HG02678 (cell line): ENCODE results near the gene PIRT.

Source experiments
- ATAC-seq: cut with Tn5 transposase; IDR thresholded peaks from one replicate; pipeline ENCODE4 v1.9.1; 2021; ENCODE audit warnings: mild to moderate bottlenecking, moderate library complexity; ENCODE audit not compliant: unreplicated experiment

The PIRT gene

GRCh38 chr17:10790491-10791401 lies 47.1 kb downstream of the PIRT start:
- ATAC-seq, result no peak

- no peak for ATAC-seq
Measured at GRCh38 chr17:10789694-10790271, 48.1 kb downstream of the PIRT start.

GRCh38 chr17:10787306-10788045 lies 50.4 kb downstream of the PIRT start:
- ATAC-seq, result no peak

DNA sequence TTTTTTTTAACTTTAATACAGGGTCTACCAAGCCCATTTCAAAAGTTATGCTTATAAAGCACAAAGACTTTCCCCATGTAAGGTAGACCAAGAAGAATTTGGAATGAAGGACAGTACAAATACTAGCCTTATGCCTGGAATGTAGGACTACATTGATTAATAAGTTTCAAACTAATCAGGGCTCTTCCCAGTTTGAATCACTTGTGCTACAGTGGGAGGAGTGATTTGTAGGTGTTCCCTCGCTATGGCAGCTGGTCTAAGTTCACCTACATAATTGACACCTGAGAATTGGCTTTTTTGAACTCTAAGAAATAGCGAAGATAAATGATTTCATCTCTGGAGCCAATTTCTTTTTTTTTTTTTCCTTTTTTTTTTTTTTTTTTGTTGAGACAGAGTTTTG lies 52.6 kb downstream of the PIRT start:
- ATAC-seq, result no peak

- ATAC-seq, result no peak
Measured at GRCh38 chr17:10779609-10780008, 58.3 kb downstream of the PIRT start.

- no peak for ATAC-seq
Measured at GRCh38 chr17:10777890-10778289, 60.0 kb downstream of the PIRT start.

DNA sequence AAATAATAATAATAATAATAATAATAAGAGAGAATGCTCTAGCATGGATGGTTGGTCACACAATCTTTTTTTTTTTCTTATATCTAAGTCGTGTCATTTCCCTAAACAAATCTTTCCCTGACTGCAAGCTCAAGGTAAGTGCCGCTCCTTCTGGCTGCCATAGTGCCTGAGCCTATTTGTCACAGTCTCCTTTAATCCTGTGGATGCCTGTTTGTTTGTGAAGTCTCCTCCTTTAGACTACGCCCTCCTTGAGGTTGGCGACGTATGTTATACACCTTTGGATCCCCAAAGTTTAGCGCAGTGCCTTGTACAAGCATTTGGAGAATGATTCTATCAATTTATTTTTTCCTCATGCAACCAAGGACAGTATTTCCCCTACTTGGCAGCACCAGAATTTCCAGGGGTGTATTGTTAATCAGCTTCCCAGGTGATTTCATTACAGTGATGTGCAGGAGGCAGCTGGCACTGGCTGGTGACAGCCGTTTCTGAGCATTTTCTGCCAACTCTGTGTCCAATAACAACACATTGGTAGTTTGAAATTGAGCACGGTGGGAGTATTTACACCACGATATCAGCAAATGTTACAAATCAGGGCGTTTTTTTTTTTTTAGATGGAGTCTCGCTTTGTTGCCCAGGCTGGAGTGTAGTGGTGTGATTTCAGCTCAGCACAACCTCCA lies 60.6 kb downstream of the PIRT start:
- no peak for ATAC-seq

- ATAC-seq, result no peak
Measured at GRCh38 chr17:10776381-10776780, 61.5 kb downstream of the PIRT start.

DNA sequence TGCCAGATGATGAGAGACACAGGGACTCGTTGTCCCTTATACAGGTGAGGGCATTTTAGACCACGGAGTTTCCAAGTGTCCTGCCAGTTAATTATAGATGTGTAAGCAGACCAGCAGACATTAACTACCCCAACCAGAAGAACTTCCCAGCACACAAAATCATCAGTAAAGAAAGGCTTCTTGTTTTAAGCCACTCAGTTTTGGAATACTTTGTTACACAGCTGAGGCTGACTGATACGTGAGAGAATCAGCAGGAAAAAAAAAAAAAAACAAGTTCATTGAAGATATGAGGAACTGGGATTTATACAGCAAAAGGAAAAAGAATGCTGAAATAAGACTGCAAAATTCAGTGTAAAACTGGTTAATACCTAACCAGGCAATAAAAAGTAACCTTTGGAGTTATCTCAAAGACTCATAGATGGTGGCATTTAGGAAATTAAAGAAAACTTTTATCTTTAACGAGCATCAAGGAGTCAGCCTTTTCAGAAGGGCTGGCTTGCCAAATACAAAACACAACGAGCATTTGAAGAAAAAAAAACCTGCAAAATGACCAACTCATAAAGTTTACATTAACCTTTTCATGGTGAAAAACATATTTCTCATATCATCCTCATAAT lies 62.0 kb downstream of the PIRT start:
- no peak for ATAC-seq

DNA sequence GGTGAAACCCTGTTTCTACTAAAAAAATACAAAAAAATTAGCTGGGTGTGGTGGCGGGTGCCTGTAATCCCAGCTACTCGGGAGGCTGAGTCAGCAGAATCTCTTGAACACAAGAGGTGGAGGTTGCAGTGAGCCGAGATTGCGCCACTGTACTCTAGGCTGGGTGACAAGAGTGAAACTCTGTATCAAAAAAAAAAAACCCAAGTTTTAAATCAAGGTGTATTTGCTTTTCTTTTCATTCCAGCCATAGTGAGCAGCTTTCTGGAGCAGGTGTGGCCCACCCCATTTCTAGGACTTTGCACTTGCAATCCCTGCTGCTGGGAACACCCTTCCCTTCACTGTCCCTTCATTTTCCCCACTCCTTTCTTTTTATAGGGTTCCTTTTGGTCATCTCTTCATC lies 62.8 kb downstream of the PIRT start:
- ATAC-seq, result no peak

DNA sequence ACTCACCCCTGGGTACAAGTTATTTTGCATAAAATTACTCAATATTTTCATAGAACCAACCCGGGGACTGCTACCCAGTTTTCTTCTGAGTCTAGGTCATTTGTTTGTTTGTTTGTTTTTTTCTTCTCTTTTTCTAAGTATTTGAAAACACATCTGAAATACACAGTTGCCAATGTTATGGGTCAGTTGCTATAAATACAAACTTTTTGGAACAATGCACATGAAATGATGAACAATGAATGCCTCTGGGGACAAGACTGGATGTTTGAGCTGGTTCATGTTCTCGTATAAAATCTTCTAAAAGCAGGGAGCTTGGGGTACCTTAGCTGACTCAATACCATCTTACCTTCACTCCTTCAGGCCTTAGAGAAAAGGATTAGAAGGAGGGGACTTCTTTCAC lies 64.5 kb downstream of the PIRT start:
- no peak for ATAC-seq
